Activated T-cell treated with anti-CD3 and anti-CD28 coated beads for 24 hours (primary cell): ENCODE data around the gene SLC11A1.

ENCODE experiments used
- DNase-seq: peaks from one replicate; pipeline ENCODE4 v3.0.0-alpha.2; 2020; ENCODE audit warnings: low read depth

SLC11A1 gene

GRCh38 chr2:218381916-218382366, at the start of gene SLC11A1:
TSS of gene SLC11A1 (plus strand) at chr2:218382273. CDS start at chr2:218382369, 96 bp downstream.
- DNase-seq = no peak

- no peak for DNase-seq
Measured at GRCh38 chr2:218332288-218332687, 49.8 kb upstream of the SLC11A1 start.

- no peak for DNase-seq
Measured at GRCh38 chr2:218332920-218333645, 49.0 kb upstream of the SLC11A1 start.

GRCh38 chr2:218334531-218334930, 47.5 kb upstream of the SLC11A1 start:
- no peak for DNase-seq

- DNase-seq = no peak
Measured at GRCh38 chr2:218340656-218341055, 41.4 kb upstream of the SLC11A1 start.

- DNase-seq = no peak
Measured at GRCh38 chr2:218341381-218341780, 40.7 kb upstream of the SLC11A1 start.

GRCh38 chr2:218342837-218343236, 39.2 kb upstream of the SLC11A1 start:
- DNase-seq = no peak

- DNase-seq = no peak
Measured at GRCh38 chr2:218343591-218343990, 38.5 kb upstream of the SLC11A1 start.

- no peak for DNase-seq
Measured at GRCh38 chr2:218344090-218344754, 37.9 kb upstream of the SLC11A1 start.

- DNase-seq = no peak
Measured at GRCh38 chr2:218344755-218345417, 37.2 kb upstream of the SLC11A1 start.

- DNase-seq = no peak
Measured at GRCh38 chr2:218345491-218346236, 36.4 kb upstream of the SLC11A1 start.

GRCh38 chr2:218347172-218347571, 34.9 kb upstream of the SLC11A1 start:
- no peak for DNase-seq

GRCh38 chr2:218354045-218354444, 28.0 kb upstream of the SLC11A1 start:
- DNase-seq = no peak

- no peak for DNase-seq
Measured at GRCh38 chr2:218354850-218355443, 27.1 kb upstream of the SLC11A1 start.

GRCh38 chr2:218357236-218358177, 24.6 kb upstream of the SLC11A1 start:
- DNase-seq = no peak

GRCh38 chr2:218360453-218360852, 21.6 kb upstream of the SLC11A1 start:
- no peak for DNase-seq

GRCh38 chr2:218362606-218363005, 19.5 kb upstream of the SLC11A1 start:
- no peak for DNase-seq

- no peak for DNase-seq
Measured at GRCh38 chr2:218363736-218364135, 18.3 kb upstream of the SLC11A1 start.

- no peak for DNase-seq
Measured at GRCh38 chr2:218364196-218364595, 17.9 kb upstream of the SLC11A1 start.

GRCh38 chr2:218366621-218367414, 15.3 kb upstream of the SLC11A1 start:
- DNase-seq = no peak
